Stimulated activated CD8-positive, alpha-beta memory T cell treated with anti-CD3 and anti-CD28 coated beads, Interleukin-2, amount 100 ng/mL, for 1 hour (primary cell): ENCODE data around the gene ZNF526.
A peak's percentile ranks its signal among the peaks of the same experiment; 100 is the strongest.
"Not testable (repeated sequence)": the region's sequence is repeated elsewhere in the genome, so short reads cannot be mapped to it uniquely, and the experiment has no call there.

Experiments used
- DNase-seq, 2 donors: peaks; one replicate each; pipeline ENCODE4 v3.0.0-alpha.2; 2020; ENCODE audit warnings: low read depth in 2 of 2

ZNF526 gene

DNA sequence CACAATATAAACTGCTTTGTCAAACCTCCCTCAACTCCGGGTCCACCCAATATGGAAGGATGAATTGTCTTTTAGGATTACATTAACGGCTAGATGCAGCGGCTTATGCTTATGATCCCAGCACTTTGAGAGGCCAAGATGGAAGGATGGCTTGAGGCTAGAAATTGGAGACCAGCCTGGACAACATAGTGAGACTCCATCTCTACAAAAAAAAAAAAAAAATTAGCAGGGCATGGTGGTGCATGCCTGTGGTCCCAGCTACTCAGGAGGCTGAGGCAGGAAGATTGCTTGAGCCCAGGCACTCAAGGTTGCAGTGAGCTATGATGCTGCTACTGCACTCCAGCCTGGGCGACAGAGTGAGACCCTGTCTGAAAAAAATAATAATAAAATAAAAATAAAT, 46.0 kb downstream of the ZNF526 start:
- not testable (repeated sequence) for DNase-seq

DNA sequence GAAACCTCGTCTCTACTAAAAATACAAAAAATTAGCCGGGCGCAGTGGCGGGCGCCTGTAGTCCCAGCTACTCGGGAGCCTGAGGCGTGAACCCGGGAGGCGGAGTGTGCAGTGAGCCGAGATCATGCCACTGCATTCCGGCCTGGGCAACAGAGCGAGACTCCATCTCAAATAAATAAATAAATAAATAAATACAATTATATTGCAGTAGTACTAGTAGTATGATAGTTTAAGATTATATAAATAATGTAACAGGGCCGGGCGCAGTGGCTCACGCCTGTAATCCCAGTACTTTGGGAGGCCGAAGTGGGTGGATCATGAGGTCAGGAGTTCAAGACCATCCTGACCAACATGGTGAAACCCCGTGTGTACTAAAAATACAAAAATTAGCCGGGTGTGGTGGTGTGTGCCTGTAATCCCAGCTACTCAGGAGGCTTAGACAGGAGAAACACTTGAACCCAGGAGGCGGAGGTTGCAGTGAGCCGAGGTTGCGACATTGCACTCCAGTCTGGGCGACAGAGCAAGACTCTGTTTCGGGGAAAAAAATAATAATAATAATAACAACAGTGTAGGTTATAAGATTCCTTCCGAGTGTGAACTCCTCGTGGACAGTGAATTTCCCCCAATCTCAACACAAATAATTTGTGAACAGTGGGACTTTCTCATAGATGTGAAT, 47.0 kb downstream of the ZNF526 start:
- DNase-seq = not testable (repeated sequence)

DNA sequence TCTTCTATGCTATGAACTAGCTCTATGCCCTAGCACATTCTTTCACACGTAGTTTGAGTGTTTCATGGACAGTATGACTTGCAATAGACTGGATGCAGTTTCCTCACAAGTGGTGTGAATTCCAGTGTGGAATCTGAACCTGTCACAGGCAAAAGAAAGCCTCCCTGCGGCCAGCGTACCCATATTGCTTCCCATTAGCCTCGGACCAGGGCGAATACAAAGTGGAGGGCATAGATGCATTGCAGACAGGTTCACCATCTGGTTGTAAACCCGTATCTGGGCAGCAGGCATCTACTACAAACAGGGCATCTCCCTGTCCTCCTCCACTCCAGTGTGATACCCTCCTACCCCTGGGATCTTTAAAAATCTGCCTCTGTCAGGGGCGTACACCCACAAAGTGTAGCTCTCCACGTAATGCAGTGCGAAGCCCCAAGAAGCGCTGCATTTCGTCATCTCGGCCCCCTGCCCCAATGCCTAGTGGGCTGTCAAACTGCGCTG, 47.6 kb downstream of the ZNF526 start:
- DNase-seq = no peak

DNA sequence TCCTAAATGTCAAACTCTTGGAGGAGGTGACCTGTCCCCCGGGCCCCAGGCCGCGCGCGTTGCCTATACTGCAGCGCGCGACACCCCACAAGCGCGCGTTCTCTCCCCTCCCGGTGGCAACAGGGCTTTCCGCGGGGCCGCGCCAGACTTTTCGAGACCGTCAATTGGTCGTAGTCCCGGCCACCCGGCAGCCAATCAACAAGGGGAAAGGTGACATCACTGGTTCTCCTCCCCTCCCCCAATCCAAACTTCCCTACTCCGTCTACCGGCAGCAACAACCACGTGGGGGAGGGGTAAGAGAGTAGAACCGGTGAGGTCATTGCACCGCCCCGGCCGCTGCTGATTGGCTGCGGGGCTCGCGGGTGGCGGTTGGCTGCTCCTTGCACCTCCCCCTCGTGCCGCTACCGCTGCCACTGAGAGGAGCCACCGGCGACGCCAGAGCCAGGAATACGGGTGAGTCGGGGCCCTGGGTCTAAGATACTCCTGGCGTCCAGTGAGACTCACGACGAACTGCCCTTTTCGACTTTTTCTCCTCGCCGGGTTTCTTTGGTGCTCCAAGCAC, 48.1 kb downstream of the ZNF526 start:
- DNase-seq = peak; percentile 92 to 97

DNA sequence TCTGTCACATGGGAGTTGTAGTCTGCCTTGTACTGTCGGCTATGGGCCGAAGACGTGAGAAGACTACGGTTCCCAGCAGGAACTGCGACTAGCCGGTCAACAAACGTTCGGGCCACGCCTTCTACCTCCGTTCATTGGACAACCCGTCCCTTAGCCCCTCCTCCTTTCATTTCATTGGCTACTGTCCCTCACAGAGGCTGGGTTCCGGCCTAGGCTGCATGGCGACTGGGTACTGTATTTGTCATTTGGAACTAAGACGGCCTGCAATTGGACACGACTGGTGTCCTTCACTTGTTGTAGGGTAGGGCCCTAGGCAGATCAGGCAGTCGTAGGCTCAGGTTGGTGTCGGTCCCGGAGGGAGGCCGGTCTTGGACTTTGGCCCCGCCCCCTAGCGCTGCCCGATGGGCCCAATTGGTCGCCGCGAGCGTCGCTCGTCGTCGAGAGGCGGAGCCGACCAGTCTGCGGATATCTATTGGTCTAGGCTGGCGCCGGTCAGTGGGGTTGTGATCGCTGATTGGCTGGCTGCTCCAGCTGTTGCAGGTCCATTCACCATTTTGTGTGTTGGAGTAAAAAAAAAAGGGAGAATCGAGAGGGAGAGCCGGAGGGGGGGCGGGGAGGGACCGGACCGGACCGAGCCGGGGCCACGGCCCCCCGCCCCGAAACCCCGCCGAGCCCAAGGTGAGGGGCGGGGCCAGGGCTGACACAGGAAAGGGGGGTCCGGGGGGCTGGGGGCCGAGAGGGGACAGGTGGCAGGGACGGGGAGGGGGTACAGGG, 48.8 kb downstream of the ZNF526 start, which contains the start of gene CIC:
Gene CIC (plus strand): TSS at position 549 of the 774 bp plus-strand sequence. CDS start 2,532 bp downstream, outside the sequence.
- DNase-seq = peak; percentile 98 to 99

DNA sequence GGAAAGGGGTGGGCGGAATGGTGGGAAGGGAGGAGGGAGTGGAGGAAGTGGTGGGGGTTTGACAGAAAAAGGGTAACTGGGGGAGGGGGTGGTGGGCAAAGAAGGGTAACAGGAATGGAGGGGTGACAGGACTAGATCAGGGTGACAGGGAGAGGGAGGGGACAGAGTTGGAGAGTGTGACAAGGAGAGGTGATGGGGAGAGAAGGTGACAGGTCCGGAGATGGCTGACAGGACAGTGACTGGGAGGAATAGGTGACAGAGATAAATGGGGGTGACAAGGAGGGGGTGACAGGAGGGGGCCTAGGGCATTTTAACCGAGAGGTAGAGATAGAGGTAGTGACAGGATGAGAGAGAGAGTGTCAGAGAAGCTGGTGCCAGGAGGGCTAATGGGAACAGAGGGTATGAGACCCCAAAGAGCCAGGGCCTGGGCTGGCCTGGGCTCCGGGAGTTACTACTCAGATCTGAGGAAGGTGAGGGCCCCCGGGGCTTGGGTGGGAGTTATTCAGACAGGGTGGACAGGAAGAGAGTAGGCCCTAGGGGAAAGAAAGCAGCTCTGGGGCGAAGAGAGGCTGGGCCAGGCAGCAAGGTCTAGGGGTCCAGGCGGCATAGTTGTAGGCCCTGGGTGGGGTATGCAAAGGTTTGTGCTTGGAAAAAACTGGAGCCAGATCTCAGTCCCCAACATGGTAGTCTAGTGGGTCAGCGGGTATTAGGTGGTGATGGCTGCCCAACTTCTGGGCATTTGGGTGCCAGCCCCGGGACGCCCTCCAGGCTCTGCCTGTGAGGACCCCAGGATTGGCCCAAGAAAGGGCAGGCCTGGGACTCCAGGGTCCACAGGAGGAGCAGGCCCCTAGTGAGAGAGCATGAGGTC, 49.6 kb downstream of the ZNF526 start:
- no peak for DNase-seq

DNA sequence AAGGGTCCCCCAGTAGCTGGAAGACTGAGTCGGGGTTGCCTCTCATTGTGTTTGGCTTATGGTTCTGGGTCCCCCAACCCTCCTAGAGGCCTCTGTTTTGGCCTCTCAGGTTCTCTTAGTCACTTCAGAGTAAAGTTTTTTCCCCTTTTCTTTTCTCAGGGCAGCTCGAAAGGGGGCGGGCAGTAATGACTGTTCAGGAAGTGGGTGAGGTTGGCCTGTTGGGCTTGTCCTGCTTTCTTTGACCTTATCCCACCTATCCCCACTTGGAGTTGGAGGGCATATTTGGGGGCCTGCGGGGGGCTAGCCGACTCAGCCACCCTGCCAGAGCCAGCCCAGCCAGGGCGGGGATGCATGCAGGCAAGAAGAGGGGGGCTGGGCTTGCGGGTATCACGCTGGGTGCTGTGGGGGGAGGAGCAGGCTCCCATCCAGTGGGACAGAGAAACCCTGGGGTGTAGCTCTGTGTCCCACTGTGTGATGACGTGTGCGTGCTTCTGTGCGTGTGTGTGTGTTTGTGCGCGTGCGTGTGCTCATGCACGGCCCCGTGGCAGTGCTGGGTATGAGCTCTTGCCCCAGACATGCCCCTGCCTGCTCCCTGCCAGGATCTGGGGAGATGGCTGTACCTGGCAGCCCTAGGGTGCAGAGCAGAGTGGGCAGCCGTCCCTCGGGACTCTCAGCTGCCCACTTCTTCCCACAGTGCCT, 50.4 kb downstream of the ZNF526 start:
- DNase-seq = peak in 1 of 2 donors; percentile 37

DNA sequence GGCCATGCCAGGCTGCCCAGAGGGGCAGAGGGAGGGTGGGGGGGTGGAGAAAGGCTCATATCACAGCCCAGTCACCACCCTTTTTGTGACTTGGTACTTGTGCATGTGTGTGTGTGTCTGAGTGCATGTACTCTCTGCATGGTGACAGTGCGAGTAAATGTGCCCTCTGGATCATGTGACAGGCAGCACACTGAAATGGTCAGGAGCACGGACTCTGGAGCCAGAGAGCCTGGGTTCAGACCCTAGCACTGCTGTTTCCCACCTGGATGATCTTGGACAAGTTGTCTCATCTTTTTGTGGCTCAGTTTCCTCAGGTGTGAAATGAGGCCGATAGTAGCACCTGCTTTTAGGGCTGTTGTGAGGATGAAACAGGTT, 50.9 kb downstream of the ZNF526 start:
- DNase-seq = no peak

DNA sequence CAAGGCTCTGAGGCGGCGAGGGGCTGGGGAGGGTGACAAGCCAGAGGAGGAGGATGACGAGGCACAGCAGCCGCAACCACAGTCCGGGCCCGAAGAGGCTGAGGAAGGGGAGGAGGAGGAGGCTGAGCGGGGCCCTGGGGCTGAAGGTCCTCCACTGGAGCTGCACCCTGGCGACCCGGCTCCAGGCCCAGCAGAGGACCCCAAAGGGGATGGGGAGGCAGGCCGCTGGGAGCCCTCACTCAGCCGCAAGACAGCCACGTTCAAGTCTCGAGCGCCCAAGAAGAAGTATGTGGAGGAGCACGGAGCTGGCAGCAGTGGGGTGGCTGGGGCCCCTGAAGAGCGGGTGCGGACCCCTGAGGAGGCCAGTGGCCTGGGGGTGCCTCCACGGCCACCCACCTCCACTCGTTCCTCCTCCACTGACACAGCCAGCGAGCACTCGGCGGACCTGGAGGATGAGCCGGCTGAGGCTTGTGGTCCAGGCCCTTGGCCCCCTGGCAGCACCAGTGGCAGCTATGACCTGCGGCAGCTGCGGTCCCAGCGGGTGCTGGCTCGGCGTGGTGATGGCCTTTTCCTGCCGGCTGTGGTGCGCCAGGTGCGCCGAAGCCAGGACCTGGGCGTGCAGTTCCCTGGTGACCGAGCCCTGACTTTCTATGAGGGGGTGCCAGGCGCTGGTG, 51.9 kb downstream of the ZNF526 start:
- DNase-seq = no peak

DNA sequence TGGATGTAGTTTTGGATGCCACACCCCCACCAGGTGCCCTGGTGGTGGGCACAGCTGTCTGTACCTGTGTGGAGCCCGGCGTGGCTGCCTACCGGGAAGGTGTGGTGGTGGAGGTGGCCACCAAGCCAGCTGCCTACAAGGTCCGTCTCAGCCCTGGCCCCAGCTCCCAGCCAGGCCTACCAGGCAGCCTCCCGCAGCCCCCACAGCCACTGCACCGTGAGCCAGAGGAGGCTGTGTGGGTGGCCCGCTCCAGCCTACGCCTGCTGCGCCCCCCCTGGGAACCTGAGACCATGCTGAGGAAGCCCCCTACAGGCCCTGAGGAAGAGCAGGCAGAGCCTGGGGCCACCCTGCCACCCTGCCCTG, 52.4 kb downstream of the ZNF526 start:
- DNase-seq = no peak

DNA sequence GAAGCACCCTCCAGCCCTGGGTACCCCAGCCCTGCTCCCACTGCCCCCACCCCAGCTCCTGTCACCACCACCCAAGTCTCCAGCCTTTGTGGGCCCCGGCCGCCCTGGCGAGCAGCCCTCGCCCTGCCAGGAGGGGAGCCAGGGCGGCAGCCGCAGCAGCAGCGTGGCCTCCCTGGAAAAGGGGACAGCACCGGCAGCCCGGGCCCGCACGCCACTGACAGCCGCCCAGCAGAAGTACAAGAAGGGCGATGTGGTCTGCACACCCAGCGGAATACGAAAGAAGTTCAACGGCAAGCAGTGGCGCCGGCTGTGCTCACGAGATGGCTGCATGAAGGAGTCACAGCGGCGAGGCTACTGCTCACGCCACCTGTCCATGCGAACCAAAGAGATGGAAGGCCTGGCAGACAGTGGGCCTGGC, 52.9 kb downstream of the ZNF526 start:
- no peak for DNase-seq

DNA sequence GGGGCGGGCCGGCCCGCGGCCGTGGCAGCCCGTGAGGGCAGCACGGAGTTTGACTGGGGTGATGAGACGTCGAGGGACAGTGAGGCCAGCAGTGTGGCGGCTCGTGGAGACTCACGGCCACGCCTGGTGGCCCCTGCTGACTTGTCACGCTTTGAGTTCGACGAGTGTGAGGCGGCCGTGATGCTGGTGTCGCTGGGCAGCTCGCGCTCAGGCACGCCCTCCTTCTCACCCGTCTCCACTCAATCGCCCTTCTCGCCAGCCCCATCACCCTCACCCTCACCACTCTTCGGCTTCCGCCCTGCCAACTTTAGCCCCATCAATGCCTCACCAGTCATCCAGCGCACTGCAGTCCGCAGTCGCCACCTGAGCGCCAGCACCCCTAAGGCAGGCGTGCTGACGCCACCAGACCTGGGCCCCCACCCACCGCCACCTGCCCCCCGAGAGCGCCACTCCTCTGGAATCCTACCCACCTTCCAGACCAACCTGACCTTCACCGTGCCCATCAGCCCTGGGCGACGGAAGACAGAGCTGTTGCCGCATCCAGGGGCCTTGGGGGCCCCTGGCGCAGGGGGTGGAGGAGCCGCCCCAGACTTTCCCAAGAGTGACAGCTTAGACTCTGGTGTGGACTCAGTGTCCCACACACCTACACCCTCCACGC, 53.4 kb downstream of the ZNF526 start:
- DNase-seq = no peak

DNA sequence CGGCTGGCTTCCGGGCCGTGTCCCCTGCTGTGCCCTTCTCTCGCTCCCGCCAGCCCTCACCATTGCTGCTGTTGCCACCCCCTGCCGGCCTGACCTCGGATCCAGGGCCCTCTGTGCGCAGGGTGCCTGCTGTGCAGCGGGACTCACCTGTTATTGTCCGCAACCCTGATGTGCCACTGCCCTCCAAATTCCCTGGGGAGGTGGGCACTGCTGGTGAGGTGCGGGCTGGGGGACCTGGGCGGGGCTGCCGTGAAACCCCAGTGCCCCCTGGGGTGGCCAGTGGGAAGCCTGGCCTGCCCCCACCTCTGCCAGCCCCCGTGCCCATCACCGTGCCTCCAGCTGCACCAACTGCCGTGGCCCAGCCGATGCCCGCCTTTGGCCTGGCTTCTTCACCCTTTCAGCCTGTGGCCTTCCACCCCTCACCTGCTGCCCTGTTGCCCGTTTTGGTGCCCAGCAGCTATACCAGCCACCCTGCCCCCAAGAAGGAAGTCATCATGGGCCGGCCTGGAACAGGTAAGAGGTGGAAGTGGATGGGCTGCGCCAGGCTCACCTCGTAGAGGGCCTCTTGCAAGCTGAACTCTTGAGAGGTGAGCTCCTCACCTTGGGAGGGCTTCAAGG, 54.1 kb downstream of the ZNF526 start:
- no peak for DNase-seq

DNA sequence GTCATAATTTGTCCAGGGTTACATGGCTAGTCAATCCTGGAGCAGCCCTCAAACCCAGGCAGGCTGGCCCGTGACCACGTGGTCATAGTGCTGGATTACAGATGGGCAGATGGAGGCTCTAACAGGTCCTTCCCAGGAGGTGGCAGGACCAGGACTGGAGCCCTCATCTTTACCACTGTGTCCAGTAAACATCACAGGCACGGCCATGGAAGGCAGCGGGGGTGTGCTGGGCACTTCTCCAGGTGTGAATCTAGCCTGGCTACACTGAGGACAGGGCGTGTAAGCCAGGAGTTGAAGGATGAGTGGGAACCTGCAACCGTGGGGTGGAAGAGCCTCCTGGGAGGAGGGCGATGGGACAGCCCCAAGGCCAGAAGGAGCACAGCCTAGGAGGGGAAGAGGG, 55.0 kb downstream of the ZNF526 start:
- DNase-seq = no peak

DNA sequence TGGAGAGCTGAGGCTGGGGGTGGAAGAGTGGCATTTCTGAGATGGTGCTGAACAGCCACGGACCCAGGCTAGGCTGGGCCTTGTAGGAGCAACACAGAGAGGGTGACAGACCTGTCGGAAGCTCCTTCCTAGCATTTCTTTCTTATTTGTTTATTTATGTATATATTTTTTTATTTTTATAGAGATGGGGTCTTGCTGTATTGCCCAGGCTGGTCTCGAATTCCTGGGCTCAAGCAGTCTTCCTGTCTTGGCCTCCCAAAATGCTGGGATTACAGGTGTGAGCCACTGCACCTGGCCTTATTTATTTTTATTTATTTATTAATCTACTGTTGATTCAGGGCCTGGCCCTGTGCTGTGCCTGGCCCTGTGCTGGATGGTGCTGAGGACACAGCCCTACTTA, 55.4 kb downstream of the ZNF526 start:
- DNase-seq = no peak

DNA sequence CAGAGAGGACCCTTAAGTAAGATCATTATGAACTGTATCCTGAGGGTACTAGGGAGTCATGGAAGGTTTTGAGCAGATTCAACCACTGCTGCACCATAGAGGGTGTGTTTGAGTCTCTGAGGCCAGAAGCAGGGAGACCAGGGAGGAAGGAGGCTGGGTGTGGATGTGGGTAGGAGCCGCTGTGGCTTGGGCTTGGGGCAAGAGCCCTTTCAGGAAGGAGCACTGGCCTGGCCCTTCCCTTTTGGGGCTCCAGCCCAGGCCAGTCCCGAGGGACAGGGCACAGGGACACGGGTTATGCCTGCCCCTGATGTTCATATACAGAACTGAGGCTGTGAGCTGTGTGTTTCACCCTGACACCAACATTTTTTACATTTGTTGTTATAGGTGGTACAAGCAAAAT, 56.2 kb downstream of the ZNF526 start:
- DNase-seq = no peak

DNA sequence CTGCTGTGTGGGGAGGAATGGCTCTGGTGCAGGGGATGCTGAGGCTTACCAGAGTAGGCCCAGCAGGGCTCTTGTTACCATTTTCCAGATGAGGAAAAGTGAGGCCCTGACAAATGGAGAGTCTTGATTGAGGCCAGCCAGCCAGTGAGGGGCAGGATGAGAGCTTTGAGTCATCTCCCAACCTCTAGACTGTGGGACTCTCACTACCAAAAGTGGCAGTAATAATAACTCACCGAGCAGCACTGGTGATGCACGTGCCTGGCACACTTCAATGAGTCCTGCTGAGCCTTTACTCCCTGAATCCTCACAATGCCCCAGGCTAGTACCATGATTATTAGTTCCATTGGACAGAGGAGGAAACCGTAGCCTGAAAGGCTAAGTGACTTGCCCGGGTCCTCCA, 56.7 kb downstream of the ZNF526 start:
- DNase-seq = no peak
